Activated T-cell treated with anti-CD3 and anti-CD28 coated beads for 4 hours (primary cell): ENCODE data around the gene DAGLA.
"Not testable (repeated sequence)": the region's sequence is repeated elsewhere in the genome, so short reads cannot be mapped to it uniquely, and the experiment has no call there.

Experiments used
- DNase-seq: peaks from one replicate; pipeline ENCODE4 v3.0.0-alpha.2; 2020

DAGLA gene

GRCh38 chr11:61667684-61668305 is 12.4 kb upstream of the DAGLA start:
- DNase-seq = no peak

DNA sequence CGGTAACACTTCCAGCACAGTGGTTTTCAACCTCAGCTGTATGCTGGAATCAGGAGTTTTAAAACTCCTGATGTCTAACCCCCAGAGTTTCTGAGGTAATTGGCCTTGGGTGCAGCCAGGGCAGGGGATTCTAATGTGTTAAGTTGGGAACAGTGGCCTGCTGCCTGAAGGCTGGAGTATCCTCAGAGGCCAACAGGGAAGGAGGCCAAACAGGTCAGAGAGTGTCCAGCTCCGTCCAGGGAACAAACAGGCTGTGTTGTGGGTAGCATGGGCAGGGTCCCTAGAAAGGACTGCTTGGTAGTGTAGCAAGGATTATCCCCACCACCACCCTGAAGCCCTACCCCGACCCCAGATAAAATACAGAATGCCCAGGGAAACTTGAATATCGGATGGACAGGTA is 10.8 kb upstream of the DAGLA start:
- no peak for DNase-seq

GRCh38 chr11:61670626-61671025 is 9.6 kb upstream of the DAGLA start:
- no peak for DNase-seq

DNA sequence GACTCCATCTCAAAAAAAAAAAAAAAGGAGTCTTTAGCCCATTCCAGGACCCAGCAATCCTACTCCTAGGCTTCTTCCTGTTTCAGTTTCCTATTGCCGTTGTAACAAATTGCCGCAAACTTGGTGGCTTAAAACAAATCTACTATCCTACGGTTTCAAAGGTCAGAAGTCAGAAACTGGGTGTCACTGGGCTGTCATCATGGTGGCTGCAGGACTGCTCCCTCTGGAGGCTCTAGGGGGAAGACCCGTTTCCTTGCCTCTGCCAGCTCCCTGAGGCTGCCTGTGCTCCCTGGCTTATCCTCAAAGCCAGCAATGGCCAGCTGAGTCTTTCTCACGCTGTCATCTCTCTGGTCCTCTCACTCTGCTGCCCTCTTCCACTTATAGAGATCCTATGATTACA is 8.7 kb upstream of the DAGLA start:
- DNase-seq = no peak

- DNase-seq = not testable (repeated sequence)
These were observed 6.2 kb upstream of the DAGLA start for GRCh38 chr11:61673946-61674467.

DNA sequence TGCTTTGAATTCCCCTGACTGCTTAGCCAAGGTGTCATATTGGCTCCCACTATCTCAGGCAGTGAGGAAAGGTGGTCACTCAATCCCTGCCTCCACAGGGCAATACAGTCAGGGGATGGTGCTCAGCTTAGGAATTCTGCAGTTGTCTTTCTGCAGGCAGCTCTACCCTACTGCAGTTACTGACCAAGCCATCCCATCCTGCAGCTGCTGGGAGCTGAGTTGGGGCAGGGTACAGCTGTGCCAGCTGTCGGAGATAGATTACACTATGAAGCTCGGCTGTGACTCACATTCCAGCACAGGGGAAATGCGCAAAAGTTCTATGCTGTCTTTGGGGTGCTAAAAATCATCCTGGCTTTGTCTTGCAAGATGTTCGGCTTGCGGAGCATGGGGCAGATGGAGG is 4.4 kb upstream of the DAGLA start:
- no peak for DNase-seq

DNA sequence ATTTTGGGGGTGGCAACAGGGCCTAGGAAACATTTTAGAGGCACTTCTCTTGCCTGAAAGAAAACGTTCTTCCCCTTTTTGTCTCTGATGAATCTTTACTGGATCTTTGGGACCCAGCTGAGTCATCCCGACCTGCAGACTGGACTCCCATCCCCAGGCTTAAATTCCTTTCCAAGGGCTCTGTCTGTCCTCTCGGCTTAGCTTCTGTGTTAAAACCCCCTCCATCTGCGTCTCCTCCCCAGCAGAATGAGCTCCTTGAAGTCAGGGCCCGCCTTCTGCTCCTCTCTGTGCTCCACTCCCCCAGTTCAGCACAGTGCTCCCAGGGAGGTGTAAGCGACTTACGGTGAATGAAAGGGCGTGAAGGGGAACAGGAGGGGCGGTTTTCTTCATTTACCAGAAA is 895 bp upstream of the DAGLA start:
- no peak for DNase-seq

- no peak for DNase-seq
These were observed 531 bp downstream of the DAGLA start for GRCh38 chr11:61680622-61681221.

DNA sequence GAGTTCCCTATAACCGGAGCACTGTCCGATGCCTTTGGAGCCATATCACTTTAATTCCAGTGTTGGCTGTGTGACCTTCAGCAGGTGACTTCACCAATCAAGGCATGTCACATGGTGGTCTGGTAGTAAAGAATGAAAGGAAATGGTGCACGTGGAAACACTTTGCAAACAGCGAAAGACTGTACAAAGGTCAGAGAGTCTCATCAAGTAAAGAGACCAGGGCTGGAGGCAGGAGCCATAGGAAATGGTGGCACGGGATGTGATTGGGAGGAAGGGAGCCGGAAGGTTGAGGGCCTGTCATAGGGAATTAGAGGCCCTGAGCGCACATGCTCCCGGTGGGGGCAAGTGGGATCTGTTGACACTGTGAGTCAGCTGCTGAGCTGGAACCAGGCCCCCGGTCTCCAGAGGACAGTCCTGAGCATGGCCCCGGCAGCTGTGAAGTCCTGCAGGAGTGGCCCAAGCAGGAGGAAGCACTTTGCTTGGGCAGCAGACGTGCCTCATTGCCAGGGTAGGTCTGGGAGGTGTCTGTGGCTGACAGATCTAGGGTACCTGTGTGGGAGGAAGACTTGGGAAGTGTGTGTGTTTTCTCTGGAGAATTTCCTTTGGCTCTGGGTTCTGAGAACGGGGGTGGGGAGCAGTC is 2.0 kb downstream of the DAGLA start:
- DNase-seq = no peak

GRCh38 chr11:61682906-61683675 is 2.9 kb downstream of the DAGLA start:
- DNase-seq = no peak

GRCh38 chr11:61683961-61684869 is 4.0 kb downstream of the DAGLA start:
- peak; percentile 42 for DNase-seq

DNA sequence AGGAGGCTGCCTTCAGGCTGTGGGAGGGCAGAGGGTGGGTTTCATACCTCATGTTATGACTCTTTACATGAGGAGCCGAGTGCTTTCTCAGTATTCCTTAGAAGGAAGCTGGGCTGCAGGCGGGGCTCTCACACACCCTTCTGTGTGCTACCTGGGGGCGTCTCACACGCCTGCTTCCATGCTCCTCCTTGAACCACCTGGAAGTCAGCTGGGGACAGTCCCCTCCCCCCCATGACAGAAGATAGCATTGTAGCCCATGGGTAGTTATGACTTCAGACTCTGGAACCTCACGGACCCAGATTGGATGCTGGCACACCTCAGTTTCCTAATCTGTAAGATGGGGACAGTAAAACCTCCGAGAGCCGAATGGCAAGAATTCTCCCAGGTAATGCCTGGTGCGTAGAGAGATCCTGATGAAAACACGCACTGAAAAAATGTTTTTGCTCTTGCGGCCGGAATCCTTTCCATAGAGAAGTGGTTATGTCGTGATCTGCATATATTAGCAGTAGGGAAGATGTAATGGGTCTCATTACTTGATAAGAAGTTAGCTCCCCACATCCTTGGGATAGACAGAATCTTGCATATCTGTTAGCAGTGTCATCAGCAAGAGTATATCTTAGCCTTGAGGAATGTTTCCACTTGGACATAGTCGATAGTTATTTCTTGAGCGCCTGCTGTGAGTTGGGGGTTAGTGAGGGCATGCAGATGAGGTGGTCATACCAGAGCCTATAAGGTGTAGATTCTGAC is 4.9 kb downstream of the DAGLA start:
- no peak for DNase-seq

DNA sequence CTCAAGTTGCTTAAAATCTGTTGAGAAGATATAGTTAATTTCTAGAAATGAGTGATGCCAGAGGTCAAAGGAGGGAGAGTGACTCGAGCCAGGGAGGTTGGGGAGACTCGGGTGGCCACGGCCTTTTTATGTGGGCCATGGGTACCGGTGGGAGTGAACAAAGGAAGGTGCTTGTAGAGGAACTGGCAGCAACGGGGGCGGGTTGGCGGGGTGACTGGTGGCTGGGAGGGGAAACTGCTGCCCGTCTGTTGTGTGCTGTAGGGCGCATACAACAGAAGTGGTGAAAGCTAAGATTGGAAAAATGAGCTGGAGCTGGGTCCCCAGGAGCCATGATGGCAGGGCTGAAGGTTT is 5.4 kb downstream of the DAGLA start:
- no peak for DNase-seq

- no peak for DNase-seq
These were observed 5.9 kb downstream of the DAGLA start for GRCh38 chr11:61686066-61686465.

DNA sequence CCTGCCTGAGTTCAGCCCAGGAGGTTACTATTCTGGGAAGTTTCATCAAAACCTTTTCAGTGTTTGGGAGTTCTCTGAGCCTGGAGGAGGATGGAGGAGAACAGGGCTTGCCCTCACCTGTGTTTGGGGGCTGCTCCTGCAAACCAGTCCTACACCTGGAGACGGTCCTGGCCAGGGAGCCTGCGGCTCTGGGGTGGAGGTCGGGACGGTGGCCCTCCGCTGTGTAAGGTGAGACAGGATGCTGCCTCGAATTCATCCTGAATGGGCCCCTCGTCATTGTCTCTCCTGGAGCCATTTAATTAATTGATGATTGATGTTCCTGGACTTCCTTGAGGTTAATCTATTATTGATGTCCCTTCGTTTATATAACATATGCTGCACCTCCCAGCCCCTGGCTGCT is 6.3 kb downstream of the DAGLA start:
- DNase-seq = no peak

- DNase-seq = no peak
These were observed 7.2 kb downstream of the DAGLA start for GRCh38 chr11:61687420-61687819.

DNA sequence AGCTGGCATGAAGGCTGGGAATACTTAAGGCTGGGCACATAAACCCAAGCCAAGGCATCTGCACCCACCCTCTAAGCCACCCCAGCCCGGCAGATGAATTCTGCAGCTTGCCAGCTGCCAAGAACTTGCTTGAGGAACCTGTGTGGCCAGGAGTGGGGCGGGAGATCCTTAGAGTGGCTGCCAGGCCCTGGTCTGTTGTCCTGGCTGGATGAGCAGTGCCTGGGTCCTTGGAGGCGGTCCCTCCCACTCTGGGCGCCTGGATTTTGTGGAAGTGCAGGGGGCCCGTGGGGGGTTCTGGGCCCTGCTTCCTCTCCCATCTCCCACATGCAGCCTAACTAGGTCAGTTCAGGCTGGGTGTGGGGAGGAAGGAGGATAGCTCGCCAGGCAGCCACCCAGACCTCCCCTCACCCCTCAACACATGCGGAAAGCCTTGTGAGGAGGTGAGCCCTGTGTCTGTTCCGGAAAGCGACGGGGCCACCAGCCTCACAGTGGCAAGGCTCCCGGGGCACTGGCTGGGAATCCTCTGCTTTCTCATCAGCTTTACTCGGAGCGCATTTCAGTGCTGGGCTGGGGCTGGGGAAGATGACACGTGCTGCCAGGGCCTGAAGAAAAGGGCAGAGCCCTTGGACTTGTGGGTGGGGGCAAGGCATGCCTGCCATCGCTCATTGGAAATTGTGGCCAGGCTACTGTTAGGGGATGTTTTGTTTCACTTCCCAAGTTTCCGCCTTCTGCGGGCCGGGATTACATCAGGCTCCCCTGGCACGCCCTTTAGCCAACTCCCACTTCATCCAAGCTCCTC is 8.4 kb downstream of the DAGLA start:
- DNase-seq = no peak

DNA sequence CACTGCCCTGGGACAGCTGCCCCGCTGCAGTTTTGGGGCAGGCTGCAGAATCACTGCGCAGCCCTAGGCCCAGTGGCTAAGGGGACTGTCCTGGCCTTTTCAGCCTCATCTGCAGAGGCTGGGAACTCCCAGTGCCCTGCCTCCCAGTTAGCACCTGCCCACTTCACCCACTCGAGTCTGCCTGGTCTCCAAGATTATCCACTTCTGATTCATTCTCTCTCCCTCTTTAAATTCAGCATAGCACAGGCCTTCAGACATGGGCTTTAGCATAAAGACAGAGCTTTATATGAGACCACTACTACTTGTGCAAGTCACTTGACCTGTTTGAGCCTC is 8.9 kb downstream of the DAGLA start:
- no peak for DNase-seq

- DNase-seq = no peak
These were observed 10.7 kb downstream of the DAGLA start for GRCh38 chr11:61690706-61691379.

DNA sequence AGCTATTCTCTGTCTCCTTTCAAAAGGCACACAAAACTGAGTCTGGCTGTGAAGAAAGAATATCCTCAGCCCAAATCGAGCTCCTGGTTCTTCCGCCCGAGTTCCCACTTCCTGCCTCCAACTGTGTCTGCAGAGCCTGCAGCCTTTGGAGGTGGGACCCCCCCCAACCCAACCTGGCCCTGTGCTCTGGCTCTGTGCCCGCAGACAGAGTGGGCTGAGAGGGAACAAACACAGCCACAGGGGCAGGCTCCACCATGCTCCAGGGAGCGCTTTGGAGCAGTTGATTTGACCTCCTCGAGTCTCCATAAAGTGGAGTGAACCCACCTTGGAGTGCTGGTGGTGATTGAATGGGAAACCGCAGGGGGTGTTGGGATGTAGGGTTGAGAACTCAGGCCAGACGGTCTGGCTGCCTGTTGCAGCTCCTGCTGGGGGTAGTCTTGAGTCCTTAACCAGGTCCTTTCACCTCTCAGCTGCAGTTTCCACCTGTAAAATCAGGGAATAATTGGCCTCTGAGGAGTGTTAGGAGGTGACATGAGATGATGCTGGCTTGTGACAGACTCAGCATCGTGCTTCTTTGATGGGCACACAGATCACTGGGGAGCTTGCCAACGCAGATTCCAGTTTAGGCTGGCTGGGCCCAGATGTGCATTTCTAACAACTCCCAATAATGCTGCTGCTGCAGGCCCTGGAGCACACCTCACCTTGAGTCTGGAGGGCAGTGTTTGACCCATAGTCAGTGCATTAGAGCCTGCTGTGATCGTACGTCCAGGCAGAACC is 11.4 kb downstream of the DAGLA start:
- no peak for DNase-seq
